Right kidney (tissue), 1 donor: Measurements from ENCODE around the gene UBASH3A.
"Not testable (repeated sequence)": the region's sequence is repeated elsewhere in the genome, so short reads cannot be mapped to it uniquely, and the experiment has no call there.

ENCODE experiments used
- DNase-seq: peaks from one replicate; pipeline ENCODE4 v3.0.0-alpha.2; 2016

The UBASH3A gene

DNA sequence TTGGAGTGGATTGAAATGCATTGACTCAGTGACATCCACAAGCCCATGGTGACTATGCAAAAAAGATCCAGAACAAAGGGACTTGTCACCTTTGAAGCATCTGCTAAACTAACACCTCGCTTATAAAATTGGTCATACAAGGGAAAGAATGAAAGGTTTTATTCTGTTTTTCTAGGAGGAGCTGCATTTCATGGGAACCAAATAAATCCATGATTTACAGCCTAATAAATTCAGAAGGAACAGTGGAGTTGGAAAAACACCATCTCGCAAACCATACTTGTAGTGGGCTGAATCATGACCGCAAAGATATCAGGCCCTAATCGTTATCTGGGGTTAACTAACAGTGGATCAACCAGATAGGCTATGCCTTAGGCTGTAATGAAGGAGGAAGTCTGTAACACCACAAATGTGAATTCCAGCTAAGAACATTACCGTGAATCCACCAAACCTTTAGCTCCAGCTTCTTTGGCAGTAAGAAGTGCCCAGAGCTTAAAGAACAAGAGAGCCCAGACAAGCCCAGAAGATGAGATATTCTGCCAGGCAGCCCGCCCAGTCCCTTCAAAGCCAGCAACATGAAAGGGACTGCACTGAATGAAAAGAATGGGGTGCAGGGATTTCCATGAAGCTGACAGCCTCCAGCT is 64.9 kb downstream of the UBASH3A start:
- no peak for DNase-seq

DNA sequence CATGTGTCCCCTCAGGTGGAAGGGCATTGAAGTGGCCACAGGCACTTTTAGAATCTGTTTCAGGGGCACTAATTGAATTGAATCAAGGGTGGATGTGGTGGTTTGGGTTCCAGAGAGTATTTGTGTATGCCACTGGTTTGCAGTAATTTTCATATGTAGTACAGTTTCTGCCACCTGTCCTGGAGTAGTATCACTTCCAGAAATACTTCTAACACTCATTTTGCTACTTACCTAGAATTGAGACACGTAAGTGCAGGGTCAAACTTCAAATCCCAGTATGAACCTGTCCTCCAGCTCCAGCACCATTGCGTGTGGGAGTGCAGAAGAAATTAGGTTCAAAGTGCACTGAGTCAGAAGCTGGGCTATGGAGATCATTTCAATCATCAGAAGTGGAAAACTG is 65.6 kb downstream of the UBASH3A start:
- DNase-seq: no peak

DNA sequence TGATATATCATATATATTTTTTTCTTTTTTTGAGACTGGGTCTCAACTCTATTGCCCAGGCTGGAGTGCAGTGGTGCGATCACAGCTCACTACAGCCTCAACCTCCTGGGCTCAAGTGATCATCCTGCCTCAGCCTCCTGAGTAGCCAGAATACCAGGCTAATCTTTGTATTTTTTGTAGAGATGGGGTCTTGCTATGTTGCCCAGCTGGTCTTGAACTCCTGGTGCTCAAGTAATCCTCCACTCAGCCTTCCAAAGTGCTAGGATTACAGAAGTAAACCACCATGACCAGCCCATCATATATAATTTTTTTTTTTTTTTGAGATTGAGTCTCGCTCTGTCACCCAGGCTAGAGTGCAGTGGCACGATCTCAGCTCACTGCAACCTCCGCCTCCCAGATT is 66.0 kb downstream of the UBASH3A start:
- not testable (repeated sequence) for DNase-seq

DNA sequence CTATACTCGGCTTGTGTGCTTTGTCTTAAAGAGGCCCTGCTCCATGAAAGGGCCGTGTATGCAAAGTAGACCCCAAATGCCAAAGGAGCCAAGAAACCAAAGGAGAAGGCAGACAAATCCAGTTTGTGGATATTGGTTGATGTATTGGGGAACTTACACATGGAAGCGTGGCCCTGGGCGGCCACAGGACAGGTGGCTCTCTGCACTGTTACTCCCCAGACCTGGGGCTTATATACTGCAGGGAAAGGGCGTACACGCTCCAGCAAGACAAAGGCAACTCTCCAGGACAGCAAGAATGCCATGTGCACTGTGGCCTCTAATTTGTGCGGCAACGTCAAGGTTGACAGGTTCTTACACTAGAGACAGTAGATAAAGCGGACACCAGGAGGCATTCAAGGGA is 67.5 kb downstream of the UBASH3A start:
- DNase-seq: no peak

DNA sequence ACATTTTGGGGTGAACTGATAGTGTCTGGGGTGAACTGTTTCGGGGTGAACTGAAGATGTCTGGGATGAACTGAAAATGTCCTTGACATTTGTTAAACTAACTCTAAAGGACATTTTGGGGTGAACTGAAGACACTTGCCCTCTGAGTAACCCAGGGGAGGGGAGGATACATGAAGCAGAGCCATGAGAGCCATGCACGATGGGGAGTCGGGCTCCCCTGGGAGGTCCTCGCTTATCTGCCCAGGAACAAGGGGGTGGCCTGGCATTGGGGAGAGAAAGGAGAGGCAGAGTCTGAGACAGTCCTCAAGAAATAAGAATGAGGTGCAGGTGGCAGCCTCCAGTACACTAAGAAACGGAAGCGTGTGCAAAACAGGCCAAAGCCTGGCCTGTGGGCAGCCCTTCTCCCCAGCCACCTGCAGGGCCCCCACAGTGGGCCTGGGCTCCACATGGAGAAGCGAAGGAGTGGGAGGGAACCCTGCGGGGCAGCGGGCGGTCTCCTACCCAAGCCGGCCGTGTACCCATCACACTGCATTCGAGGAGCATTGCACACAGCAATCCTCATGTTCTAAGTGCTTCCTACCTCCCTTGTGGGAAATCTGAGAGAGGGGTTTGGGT is 68.1 kb downstream of the UBASH3A start:
- no peak for DNase-seq

DNA sequence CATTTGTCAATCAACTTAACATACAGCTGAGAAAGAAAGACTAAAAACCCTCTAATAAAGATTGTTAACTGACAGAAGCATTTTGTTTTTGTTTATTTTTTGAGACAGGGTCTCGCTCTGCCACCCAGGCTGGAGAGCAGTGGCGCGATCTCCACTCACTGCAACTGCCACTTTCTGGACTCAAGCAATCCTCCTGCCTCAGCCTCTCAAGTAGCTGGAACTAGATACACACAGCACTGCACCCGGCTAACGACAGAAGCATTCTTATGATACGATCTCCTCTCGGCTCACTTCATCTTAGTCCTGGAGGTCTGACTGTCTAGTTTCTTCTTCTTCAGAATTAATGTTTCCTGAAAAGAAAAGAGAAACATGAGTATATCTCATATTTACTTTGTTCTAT is 68.8 kb downstream of the UBASH3A start:
- no peak for DNase-seq

DNA sequence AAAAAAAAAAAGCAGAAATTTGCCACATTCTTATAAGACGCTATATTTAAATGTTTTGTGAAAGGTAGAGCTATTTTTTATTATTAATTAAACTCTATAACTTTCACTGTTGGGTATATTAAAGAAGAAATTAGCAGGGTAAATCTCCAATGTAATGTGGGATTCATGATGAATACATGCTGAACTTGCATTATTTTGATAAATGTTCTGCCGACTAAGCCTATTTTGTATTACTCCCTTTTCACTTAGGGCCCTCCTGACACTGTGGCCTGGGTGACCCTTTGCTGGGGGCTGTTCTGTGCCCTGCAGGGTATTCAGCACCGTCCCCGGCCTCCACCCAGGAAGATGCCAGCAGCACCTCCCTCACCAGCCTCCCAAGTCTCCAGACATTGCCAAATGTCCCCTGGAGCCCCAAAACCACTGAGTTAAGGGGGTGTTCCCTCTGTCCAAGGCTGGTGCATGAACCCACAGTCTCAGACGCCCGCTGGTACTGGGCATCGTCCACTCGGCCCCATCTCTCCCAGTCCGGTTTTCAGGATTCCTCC is 69.9 kb downstream of the UBASH3A start:
- no peak for DNase-seq

DNA sequence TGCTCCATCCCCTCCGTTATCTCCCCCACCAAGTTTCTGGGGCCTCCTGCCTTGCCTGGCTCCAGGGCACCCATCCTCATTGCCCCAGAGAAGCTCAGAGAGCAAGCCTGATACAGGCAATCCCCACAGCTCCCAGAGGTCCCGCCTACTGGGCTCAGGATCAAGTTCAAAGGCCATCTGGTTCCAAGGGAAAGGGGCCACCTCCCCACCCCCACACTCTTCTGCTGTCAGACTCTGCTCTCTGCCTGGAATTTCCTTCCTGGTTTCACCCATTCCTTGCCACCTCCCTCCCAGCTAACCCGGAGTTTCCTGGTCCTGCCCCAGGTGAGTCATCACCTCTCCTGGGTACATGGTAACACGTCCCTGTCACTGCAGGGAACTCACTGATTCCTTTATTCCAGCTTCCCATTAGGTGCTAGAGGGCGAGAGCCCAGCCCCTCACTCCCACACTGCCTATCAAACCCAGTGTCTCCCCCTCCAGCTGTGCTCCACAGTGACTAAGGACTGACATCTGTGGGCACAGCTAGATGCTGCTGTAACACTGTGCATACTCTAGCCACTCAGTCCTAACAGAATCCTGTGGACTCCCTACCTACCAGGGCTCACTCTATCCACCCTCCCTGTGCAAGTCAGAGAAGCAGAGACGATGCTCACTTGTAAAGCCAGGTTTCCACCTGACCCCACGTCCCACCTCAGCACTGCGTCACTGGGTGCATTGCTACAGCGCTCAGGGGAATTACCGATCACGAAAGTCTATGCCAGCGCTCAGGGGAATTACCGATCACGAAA is 70.5 kb downstream of the UBASH3A start:
- no peak for DNase-seq

DNA sequence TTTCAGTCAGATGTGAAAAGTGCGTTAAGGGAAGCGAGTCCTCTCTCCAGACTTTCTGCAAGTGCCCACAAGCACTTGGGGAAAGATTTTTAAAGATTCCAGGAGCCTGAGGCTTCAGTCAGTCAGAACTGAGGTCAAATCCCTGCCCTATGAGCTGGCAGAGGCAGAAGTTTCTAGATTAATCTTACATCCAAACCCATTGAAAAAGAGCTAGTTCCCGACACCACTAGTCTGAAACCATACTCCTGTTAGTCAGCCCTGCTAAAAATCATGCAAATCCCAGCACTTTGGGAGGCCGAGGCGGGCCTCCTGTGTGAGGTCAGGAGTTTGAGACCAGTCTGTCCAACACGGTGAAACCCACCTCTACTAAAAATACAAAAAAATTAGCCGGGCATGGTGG is 71.3 kb downstream of the UBASH3A start:
- DNase-seq: no peak

DNA sequence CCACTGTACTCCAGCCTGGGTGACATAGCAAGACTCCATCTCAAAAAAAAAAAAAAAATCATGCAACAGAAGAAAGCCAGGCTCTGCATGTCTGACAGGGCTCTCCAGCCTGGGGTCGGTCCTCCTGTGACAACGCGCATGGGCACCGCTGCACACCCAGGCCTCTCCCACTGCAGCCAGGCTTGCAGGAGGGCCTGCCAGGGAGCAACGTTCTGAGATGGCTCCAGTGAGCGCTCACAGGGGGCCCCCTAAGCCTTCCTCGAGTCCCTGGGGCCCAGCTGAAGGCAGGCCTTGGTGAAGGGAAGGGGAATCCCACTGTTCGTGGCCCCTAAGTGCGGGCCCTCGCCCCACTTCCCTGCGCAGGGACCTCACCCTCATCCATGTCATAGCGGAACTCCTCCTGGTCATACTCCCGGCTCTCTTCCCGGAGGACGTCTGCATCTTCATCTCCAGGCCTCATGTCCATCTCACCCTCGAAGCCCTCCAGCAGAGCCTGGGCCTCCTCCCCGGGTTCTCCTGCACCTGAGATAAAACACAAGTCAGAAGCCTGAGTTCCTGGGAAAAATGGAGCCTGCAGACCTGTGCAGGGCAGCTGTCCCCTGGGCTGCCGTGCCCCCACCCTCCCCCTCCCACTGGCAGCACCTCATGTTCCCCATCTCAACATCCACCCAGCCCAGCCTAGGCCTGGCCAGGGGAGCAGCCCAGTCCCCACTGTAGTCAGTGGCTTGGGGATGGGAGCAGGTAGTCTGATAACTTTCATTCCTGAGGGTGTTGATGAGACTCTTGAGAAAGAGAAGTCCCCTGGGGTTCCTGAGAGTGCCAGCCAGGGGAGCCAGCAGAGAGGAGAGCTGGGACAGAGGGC is 72.1 kb downstream of the UBASH3A start:
- DNase-seq: no peak

DNA sequence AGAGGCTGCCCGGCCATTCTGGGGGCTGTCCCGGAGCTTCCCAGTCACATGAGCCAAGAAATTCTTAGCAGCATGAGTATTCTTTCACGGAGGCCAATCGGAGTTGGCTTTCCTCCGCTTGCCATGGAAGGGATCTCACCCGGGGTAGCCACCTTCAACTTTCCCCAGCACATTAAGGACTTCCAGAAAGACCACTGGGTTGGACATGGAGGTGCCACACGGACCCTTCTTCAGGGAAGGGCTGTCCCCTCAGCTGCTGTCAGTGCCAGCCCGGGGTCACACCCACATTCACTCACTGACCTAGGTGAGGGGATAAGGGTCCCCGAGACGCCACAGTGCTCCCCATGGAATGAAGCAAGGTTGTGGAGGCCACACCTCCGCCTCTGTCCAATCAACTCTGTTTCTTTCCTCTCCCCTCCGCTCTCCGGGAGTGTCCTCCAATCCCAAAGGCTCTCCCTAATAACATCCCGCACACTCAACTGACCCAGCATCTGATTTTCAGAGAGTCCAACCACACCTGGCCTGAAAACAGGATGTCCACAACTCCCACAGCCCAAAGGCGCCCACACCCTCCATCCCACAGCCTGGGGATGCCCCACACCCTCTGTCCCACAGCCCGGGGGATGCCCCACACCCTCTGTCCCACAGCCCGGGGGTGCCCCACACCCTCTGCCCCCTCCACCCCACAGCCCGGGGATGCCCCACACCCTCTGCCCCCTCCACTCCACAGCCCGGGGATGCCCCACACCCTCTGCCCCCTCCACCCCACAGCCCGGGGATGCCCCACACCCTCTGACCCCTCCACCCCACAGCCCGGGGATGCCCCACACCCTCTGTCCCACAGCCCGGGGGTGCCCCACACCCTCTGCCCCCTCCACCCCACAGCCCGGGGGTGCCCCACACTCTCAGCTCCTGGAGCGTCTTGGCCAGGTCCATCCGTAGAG is 73.0 kb downstream of the UBASH3A start:
- no peak for DNase-seq

DNA sequence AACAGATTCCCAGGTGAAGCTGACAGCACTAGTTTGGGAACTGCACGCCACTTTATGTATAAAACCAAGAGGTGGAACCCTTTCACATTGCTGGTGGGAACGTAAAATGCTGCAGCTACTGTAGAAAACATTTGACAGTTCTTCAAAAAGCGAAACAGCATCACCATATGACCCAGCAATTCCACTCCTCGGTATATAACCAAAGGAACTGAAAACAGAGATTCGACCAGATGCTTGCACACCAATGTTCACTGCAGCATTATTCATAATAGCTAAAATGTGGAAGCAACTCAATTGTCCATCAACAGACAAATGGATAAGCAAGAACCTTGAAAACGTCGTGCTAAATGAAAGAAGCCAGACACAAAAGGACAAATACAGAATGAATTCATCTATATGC is 74.8 kb downstream of the UBASH3A start:
- DNase-seq: no peak

DNA sequence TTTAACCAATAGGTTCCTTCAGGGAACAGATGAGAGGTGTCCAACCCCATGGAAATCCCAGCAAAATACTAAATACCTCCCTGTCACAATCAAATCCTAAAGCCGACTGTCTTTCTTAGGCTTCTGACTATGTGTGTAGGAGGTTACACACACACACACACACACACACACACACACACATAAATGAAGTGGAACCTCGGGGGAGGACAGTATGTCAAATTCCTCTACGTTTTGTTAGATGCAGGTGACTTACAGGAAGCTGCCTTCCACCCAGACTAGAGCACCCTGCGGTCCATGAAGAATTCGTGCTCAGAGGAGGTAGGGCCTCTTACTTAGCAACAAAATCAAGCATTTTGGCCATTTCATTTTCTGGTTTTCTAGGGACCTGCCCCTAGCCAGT is 75.9 kb downstream of the UBASH3A start:
- no peak for DNase-seq

DNA sequence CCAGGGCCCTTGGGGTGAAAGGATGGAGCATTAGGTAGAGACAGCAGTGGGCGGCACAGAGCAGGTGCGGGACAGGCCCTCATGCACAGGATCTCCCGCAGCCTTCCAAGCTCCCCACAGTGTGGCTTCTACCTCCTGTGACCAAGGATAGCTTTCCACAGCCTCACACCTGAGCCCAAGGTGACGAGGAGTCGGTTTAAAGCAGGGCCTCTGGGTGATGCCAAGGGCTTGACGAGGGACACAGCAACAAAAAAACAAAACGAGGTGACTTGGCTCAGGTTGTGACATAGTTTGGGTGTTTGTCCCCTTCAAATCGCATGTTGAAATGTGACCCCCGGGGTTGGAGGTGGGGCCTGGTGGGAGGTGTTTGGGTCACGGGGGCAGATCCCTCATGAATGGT is 77.0 kb downstream of the UBASH3A start:
- no peak for DNase-seq

DNA sequence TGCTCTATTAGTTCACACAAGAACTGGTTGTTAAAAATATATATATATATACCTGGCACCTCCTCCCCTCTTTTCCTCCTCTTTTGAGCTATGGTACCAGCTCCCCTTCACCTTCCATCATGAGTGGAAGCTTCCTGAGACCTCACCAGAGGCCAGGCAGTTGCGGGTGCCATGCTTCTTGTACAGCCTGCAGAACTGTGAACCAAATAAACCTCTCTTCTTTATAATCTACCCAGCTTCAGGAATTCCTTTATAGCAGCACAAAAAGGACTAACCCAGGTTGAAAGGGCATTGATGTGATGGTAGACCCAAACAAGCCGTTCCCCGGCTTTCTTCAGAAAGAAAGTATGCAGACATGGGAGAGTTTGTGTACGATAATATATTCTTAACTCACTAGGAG is 77.5 kb downstream of the UBASH3A start:
- no peak for DNase-seq

DNA sequence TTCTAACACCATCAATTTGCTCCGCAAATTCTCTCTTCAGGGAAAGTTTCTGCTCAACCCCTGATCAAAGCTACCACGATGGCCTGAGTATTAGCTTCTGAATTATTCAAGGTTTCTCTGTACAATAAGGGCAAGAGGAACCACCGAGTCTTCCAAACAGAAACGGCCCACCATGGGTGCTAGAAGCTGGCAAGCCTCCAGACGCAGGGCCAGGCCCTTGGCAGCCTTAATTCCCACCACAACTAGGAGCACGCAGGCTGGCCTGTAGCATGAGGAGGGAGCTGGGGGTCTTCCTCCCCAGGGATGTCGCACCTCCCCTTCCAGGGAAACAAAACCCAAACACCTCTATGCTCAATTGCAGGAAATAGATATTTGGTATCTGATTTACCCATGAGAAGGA is 81.3 kb downstream of the UBASH3A start:
- DNase-seq: no peak

DNA sequence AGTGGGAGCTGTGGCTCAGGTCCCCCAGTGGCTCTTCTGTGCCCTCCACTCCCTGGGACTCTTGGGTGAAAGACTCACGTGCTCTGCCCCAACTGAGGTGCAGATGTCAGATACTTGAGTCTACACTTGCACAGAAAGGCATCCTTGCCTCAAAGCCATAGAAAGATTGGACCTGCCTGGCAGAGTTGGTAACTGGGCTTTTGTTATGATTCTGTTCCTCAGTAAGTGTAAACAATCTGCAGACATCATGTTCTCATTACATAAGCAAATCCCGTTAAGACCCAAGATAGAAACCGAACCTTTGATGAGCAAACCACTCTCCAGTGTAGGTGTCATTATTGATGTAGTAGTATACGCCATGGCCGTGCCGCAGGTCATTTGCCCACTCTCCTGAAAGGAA is 82.4 kb downstream of the UBASH3A start:
- DNase-seq: no peak

DNA sequence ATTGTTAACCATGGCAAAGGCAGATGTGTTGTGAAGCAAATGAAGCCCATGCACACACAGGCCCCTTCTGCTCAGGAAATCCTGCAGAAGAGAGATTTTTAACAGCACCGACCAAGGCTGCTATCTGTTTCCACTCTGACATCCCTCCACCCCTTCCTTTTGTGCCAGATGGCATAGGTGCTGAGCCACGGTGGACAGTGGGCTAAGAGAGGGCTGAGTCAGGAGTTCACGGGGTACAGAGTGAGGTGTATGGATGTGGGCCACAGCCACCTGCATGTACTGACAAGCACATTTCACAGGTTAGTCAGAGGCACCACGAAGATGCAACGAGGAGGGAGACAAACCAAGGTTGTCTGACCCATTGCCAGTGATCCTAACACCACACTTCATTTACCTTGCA is 82.8 kb downstream of the UBASH3A start:
- no peak for DNase-seq

DNA sequence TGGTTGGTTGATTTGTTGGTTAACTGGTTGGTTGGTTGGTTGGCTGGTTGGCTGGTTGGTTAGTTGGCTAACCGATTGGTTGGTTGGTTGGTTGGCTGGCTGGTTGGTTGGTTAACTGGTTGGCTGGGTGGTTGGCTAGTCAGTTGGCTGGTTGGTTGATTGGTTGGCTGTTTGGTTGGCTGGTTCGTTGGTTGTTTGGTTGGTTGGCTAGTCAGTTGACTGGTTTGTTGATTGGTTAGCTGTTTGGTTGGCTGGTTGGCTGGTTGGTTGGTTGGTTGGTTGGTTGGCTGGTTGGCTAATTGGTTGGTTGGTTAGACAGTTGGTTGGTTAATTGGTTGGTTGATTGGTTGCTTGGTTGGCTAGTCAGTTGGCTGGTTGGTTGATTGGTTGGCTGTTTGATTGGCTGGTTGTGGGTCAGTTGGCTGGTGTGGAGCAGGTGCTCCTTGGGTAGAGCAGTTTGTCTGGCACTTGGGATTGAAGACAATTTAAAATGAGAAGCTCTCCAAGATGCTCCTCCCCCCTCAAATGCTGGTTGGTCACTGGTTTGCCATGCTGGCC is 85.4 kb downstream of the UBASH3A start:
- no peak for DNase-seq

DNA sequence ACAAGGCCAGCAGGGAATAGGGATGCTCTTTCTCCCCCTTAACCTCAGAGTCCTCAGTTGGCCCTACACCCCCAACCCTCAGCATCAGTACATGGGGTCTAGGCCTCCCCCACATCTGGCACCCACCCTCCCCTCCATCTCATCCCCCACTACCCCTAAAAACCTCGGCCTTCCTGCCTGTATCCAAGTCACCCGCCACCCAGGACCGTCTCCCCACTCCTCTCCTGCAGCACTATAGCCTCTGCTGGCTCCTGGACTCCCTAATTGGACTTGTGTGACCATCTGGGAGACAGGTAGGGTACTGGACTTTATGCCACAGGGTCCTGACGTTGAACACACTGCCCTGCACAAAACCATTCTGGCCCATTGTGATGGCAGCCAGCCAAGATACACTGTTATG is 86.3 kb downstream of the UBASH3A start:
- no peak for DNase-seq

DNA sequence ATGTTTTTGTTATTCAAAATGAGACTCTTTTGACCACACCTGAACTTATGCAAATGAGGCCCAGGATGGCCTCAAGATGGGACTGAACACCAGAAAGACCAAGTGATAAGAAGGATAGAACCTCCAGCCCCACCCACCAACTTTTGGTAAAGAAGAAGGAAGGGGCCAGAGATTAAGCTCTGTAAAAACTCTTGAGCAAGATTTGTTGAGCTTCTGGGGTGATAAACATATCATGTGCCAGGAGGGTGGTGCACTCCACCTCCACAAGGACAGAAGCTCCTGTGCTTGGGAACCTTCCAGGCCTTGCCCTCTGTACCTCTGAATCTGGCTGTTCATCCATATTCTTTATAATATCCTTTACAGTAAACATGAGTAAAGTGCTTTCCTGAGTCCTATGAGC is 87.0 kb downstream of the UBASH3A start:
- DNase-seq: no peak
